LNCAP (cell line): ENCODE measurements around the gene CRISPLD2.

Experiments used
- CTCF ChIP-seq: fragments of 450-650 bp; IDR thresholded peaks from 2 replicates; pipeline ENCODE4 v1.5.1; 2017; ENCODE audit warnings: mild to moderate bottlenecking

The CRISPLD2 gene

DNA sequence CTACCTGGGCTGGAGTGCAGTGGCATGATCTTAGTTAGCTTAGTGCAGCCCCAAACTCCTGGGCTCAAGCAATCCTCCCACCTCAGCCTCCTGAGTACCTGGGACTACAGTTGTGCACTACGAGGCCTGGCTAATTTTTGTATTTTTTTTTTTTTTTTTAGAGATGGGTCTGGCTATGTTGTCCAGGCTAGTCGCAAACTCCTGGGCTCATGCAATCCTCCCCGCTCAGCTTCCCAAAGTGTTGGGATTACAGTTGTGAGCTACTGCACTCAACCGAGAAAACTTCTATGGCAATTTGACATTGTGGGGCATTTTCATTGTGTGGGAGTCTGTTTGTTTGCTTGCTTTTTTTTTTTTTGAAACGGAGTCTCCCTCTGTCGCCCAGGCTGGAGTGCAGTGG, 30.0 kb downstream of the CRISPLD2 start:
- no peak for TF ChIP-seq CTCF

GRCh38 chr16:84850714-84851113, 30.9 kb downstream of the CRISPLD2 start:
- TF ChIP-seq CTCF = no peak

DNA sequence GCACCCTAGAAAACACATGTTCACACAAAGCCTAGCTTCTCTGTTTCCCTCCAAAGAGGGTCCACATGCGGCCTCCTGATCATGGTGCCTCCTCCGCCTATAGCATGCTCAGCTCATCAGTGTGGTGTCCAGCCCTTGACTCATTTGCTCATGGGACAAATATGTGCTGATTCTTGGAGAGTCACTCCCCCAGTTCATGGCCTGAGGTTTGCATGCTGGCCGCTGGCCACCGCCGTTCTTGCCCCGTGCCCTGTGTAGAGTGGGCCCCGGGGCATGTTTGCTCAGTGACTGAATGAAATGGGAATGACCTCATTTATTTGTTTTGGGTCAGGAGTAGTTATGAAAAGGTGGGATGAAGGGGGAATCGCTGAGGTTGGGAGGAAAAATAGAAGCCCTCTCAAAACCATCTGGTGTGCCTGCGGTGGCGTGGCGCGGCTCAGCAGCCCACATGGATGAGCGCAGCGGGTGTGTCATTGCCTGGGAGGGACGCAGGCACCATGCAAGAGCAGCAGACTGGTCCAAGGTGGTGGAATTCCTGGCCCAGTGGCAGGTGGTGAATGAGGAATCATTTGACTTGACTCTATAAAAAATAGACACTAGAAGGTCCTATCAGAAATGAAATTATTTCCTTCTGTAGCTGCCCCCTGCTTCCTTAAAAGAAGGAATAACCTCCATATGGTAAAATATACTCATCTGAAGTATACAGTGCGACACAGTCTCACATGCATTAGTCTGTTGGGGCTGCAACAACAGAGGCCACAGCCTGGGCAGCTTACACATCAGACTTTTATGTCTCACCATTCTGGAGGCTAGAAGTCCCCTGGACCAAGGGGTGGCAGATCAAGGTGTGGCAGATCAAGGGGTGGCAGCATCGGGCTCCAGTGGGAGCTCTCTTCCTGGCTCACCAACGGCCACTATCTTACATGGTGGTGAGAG, 31.7 kb downstream of the CRISPLD2 start:
- TF ChIP-seq CTCF = no peak

GRCh38 chr16:84853534-84853933, 33.7 kb downstream of the CRISPLD2 start:
- no peak for TF ChIP-seq CTCF

DNA sequence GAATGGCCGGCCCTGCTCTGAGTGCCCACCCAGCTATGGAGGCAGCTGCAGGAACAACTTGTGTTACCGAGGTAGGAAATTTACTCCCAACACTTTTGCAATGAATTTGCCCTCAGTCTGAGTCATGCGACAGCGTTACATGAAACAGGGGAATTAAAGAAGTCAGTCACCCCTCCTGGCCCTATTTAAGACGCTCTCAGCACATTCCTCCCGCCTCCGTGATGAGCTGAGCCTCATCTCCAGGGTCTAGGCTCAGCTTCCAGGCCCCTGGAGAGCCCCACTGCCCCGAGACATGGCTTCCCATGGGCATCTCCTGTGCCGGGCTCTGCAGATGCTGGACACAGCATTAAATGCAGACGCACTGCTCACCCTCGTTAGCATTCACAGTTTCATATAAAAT, 35.0 kb downstream of the CRISPLD2 start:
- TF ChIP-seq CTCF = no peak

DNA sequence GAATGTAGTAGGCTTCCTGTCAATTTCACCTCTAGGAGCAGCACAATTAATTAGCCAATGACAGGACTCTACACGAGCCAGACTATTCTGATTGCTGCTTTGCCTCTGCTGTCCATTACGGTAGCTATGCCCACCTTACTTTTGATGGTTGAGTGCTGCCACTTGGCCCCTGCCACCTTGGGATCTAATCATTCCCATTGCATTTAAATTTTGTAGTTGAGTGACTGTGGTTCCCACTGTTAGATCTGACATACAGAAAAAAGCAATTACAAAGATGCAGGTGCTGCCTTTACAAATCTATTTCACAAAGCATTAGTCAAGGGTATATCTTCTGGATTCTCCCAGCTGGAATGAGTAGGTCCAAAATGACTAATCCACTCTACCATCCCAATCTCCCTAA, 39.9 kb downstream of the CRISPLD2 start:
- no peak for TF ChIP-seq CTCF

DNA sequence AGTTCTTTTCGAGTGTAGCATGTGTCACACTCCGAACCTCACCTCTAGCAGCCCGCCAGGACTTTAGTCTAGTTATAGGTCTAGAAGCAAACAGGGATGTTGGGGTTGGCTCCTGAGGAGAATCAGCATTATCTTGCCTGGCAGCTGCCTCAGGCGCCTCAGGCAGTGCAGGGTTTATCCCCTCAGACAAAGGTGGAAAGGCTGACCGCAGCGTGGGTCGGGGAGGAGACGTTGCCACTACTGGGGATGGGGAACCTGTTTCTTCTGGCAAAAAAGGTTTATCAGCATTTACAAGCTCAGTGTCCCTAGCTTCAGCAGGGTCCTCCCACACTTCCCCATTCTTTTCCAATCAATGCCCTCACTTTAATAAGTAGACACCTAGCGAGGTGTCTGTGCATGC, 40.6 kb downstream of the CRISPLD2 start:
- no peak for TF ChIP-seq CTCF
